Suprapubic skin (tissue), 4 donors: ENCODE measurements around the gene RAB8A. TPM values are rescaled to one million over a fixed set of nuclear protein-coding genes. Genes with fewer than 3 reads are reported as not detected.

Experiments
- DNase-seq, 2 donors: peaks; one replicate each; pipeline ENCODE4 v3.0.0-alpha.2; 2019; ENCODE audit warnings: low spot score in 2 of 2
- H3K27ac ChIP-seq: fragments of 200-600 bp; sonication (generic); one replicate; pipeline ENCODE4 v1.5.1; 2019
- H3K27me3 ChIP-seq: fragments of 200-600 bp; sonication (generic); one replicate; pipeline ENCODE4 v1.5.1; 2019
- H3K36me3 ChIP-seq: fragments of 200-600 bp; sonication (generic); one replicate; pipeline ENCODE4 v1.5.1; 2019
- H3K4me1 ChIP-seq: fragments of 200-600 bp; sonication (generic); one replicate; pipeline ENCODE4 v1.5.1; 2019
- H3K4me3 ChIP-seq: fragments of 200-600 bp; sonication (generic); one replicate; pipeline ENCODE4 v1.5.1; 2019; ENCODE audit warnings: mild to moderate bottlenecking
- H3K9me3 ChIP-seq: fragments of 200-600 bp; sonication (generic); one replicate; pipeline ENCODE4 v1.5.1; 2019
- CTCF ChIP-seq, 2 donors: fragments of 200-600 bp in 1 of 2; fragments of 450-650 bp in 1 of 2; sonication (generic) in 1 of 2; IDR thresholded peaks; one replicate each; pipeline ENCODE4 v1.5.1; 2016 to 2019; ENCODE audit warnings: antibody characterized with exemption in 2 of 2, mild to moderate bottlenecking in 1 of 2, moderate library complexity in 1 of 2
- EP300 ChIP-seq: sonication (generic); formaldehyde crosslinking; IDR thresholded peaks from one replicate; pipeline ENCODE4 v1.6.1; 2017; ENCODE audit warnings: antibody characterized with exemption
- POLR2A ChIP-seq, 2 donors: fragments of 450-650 bp; IDR thresholded peaks; one replicate each; pipeline ENCODE4 v1.6.1; 2017; ENCODE audit warnings: antibody characterized with exemption in 2 of 2, mild to moderate bottlenecking in 2 of 2, moderate library complexity in 2 of 2
- POLR2AphosphoS5 ChIP-seq, 3 donors: sonication (generic); formaldehyde crosslinking; IDR thresholded peaks; one replicate each; pipeline ENCODE4 v1.6.1; 2017; ENCODE audit warnings: antibody characterized with exemption in 3 of 3
- WGBS: methylation state at CpG from one replicate; pipeline ENCODE4 v1.1.5; 2018; 5-methylcytosine and 5-hydroxymethylcytosine counted together
- total RNA-seq, 4 donors: library from RNA; depleted of rRNA; stranded (reverse); fragments of >200 nt; gene quantifications; one replicate each; pipeline ENCODE4 v1.1.0, GENCODE V29; 2016

RAB8A gene
- total RNA-seq, 4 donors from 2014 or later, result 48.9 to 61.9 (median 58.5) TPM

GRCh38 chr19:16089010-16089846 lies 22.5 kb upstream of the RAB8A start:
- peaks cover 21% of the 10 kb centered on the region for H3K4me1 ChIP-seq
- no peak overlapping the region for H3K4me3 ChIP-seq
- no peak for DNase-seq
- no peaks in the 10 kb centered on the region for H3K27me3 ChIP-seq
- H3K27ac ChIP-seq, result no peak overlapping the region
- TF ChIP-seq CTCF (IDR thresholded peaks at IDR 0.05), result no peak
- TF ChIP-seq POLR2A (IDR thresholded peaks at IDR 0.05), result no peak
- no peak for TF ChIP-seq POLR2AphosphoS5 (IDR thresholded peaks at IDR 0.05)
- no peak for TF ChIP-seq EP300
- H3K36me3 ChIP-seq, result peaks cover 98% of the 10 kb centered on the region
- no peaks in the 10 kb centered on the region for H3K9me3 ChIP-seq
- 70% methylated on average over 10 of the region's 10 CpGs for WGBS

DNA sequence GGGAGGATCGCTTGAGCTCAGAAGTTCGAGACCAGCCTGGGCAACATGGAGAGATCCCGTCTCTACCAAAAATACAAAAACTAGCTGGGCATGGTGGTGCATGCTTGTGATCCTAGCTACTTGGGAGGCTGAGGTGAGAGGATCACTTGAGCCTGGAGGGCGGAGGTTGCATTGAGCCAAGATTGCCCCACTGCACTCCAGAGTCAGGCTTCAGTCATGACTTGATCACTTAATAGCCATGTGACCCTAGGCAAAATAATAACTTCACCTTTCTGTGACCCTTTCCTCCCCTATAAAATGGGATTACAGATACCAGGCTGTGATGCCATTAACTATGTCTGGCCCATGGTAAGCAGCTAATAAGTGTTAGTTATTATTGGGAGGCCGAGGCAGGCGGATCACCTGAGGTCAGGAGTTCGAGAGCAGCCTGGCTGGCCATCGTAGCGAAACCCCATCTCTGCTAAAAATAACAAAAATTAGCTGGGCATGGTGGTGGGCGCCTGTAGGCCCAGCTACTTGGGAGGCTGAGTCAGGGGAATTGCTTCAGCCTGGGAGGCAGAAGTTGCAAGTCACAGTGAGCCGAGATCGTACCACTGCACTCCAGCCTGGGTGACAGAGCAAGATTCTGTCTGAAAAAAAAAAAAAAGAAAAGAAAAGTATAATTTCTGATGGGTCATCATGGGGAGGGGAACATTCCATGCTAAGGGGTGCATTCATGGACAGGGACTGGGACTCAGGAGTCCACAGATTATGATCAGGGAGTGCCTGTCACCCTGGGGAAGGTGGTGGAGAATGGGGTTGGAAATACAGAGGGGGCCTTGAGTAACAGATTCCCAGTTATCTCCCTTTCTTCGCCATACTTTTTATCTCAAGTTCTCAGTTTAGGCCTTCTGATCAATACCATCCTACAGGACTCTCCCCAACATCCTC lies 19.9 kb upstream of the RAB8A start:
- 91% methylated on average over 13 of the region's 13 CpGs for WGBS
- TF ChIP-seq EP300 (no peak), CTCF (IDR thresholded peaks at IDR 0.05) (no peak), POLR2AphosphoS5 (IDR thresholded peaks at IDR 0.05) (no peak), POLR2A (IDR thresholded peaks at IDR 0.05) (no peak)
- Histone ChIP-seq H3K27me3 (no peaks in the 10 kb centered on the region), H3K9me3 (no peaks in the 10 kb centered on the region), H3K4me1 (peaks cover 16% of the 10 kb centered on the region), H3K27ac (no peak overlapping the region), H3K36me3 (peaks cover 95% of the 10 kb centered on the region), H3K4me3 (no peak overlapping the region)
- no peak for DNase-seq

DNA sequence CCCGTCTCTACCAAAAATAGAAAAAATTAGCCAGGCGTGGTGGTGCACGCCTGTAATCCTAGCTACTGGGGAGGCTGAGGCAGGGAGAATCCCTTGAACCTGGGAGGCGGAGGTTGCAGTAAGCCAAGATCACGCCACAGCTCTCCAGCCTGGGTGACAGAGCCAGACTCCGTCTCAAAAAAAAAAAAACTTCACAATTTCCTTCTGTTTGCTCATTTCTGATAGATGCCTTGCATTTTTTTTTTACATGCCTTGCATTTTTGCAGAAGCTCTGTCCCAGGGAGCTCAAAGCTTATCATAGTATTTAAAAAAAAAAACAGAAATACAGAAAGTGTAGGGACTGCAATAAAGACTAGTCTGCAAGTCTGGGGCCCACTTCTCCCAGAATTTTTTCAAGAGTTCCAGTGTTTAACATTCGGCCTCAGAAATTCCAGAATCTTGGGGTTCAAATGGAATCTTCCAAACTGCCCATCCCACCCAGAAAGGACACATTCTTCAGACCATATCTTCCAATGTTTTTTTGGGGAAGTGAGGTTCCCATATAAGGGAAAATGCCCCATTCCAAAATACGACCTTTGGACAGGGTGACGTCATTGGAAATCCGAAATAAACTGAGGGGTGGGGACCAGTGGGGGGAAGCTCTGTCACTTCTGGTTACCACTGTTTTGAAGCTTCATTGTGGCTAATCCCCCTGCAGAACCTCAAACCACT lies 17.2 kb upstream of the RAB8A start:
- Histone ChIP-seq H3K4me1 (peaks cover 9% of the 10 kb centered on the region), H3K27me3 (no peaks in the 10 kb centered on the region), H3K9me3 (no peaks in the 10 kb centered on the region), H3K36me3 (peaks cover 88% of the 10 kb centered on the region), H3K4me3 (no peak overlapping the region), H3K27ac (no peak overlapping the region)
- TF ChIP-seq EP300 (no peak), CTCF (IDR thresholded peaks at IDR 0.05) (no peak), POLR2AphosphoS5 (IDR thresholded peaks at IDR 0.05) (no peak), POLR2A (IDR thresholded peaks at IDR 0.05) (no peak)
- no peak for DNase-seq
- WGBS, result 80% methylated on average over 10 of the region's 10 CpGs

- Histone ChIP-seq H3K4me3 (no peak overlapping the region), H3K4me1 (peaks cover 9% of the 10 kb centered on the region), H3K27ac (no peak overlapping the region), H3K9me3 (no peaks in the 10 kb centered on the region), H3K36me3 (peaks cover 88% of the 10 kb centered on the region), H3K27me3 (no peaks in the 10 kb centered on the region)
- TF ChIP-seq CTCF (IDR thresholded peaks at IDR 0.05) (no peak), EP300 (no peak), POLR2A (IDR thresholded peaks at IDR 0.05) (no peak), POLR2AphosphoS5 (IDR thresholded peaks at IDR 0.05) (no peak)
- 73% methylated on average over 13 of the region's 13 CpGs for WGBS
- no peak for DNase-seq
These were observed 16.6 kb upstream of the RAB8A start for GRCh38 chr19:16095071-16095571.
